OCI-LY7 (cell line): ENCODE data around the gene ROBO2. TPM values are rescaled to one million over a fixed set of nuclear protein-coding genes. Genes with fewer than 3 reads are reported as not detected.

Experiments
- BruUV-seq: library from RNA; stranded (reverse); fragments of 400-500 nt; replicated peaks from 2 replicates; lab custom pipeline; 2021; lab: Mats Ljungman, UMichigan
- CTCF ChIA-PET: fragments of 300-600 bp; sonication (Branson Sonifier 250); formaldehyde crosslinking; loops from one replicate; lab custom pipeline; 2022; ENCODE audit warnings: antibody characterized with exemption; ENCODE audit not compliant: unreplicated experiment; lab: Charles Lee
- POLR2A ChIA-PET: fragments of 300-600 bp; sonication (Branson Sonifier 250); formaldehyde crosslinking; loops from one replicate; lab custom pipeline; 2022; ENCODE audit warnings: antibody characterized with exemption; lab: Charles Lee
- DNase-seq: peaks from one replicate; pipeline ENCODE4 v3.0.0-alpha.2; 2015; ENCODE audit warnings: low spot score
- H2AFZ ChIP-seq: fragments of 200-600 bp; sonication (generic), shearing (Covaris generic); 2 replicates; pipeline ENCODE4 v1.6.1; 2014; ENCODE audit warnings: mild to moderate bottlenecking, antibody characterized with exemption, low read length, moderate library complexity
- H3K27ac ChIP-seq: fragments of 200-600 bp; sonication (generic); 2 replicates; pipeline ENCODE4 v1.5.1; 2014; ENCODE audit warnings: mixed run types, low read depth, mild to moderate bottlenecking, moderate library complexity, low read length, inconsistent platforms; ENCODE audit not compliant: poor library complexity, severe bottlenecking
- H3K36me3 ChIP-seq: fragments of 200-600 bp; sonication (generic); 2 replicates; pipeline ENCODE4 v1.6.1; 2014; ENCODE audit warnings: mild to moderate bottlenecking, antibody characterized with exemption, low read length, moderate library complexity, mixed read lengths; ENCODE audit not compliant: insufficient read depth
- H3K4me1 ChIP-seq: fragments of 200-600 bp; sonication (generic); 2 replicates; pipeline ENCODE4 v1.5.1; 2014; ENCODE audit warnings: mild to moderate bottlenecking, low read length; ENCODE audit not compliant: insufficient read depth, poor library complexity, severe bottlenecking
- H3K4me2 ChIP-seq: fragments of 200-600 bp; sonication (generic); 2 replicates; pipeline ENCODE4 v1.6.1; 2014; ENCODE audit warnings: mild to moderate bottlenecking, low read length
- H3K4me3 ChIP-seq: fragments of 200-600 bp; sonication (generic); 2 replicates; pipeline ENCODE4 v1.5.1; 2014; ENCODE audit warnings: mild to moderate bottlenecking, low read depth, low read length; ENCODE audit not compliant: poor library complexity, severe bottlenecking
- H3K79me2 ChIP-seq: fragments of 200-600 bp; sonication (generic); 2 replicates; pipeline ENCODE4 v1.6.1; 2016; ENCODE audit warnings: low read depth, mild to moderate bottlenecking, low read length, moderate library complexity, mixed read lengths; ENCODE audit not compliant: insufficient read depth
- H3K9me2 ChIP-seq: fragments of 200-600 bp; sonication (generic); 2 replicates; pipeline ENCODE4 v1.6.1; 2016; ENCODE audit warnings: mild to moderate bottlenecking, low read length, mixed read lengths; ENCODE audit not compliant: insufficient read depth
- H3K9me3 ChIP-seq: fragments of 200-600 bp; sonication (generic); 2 replicates; pipeline ENCODE4 v1.6.1; 2014; ENCODE audit warnings: mild to moderate bottlenecking, mixed run types, low read length, mixed read lengths
- H4K20me1 ChIP-seq: fragments of 200-600 bp; sonication (generic); 2 replicates; pipeline ENCODE4 v1.6.1; 2014; ENCODE audit warnings: mild to moderate bottlenecking, antibody characterized with exemption, low read length, moderate library complexity, mixed read lengths; ENCODE audit not compliant: insufficient read depth
- EZH2phosphoT487 ChIP-seq: fragments of 200-600 bp; sonication (generic); IDR thresholded peaks from 2 replicates; pipeline ENCODE4 v1.6.1; 2018; ENCODE audit warnings: low read depth, borderline replicate concordance, mild to moderate bottlenecking, mixed run types, antibody characterized with exemption, low read length, moderate library complexity, mixed read lengths
- intact Hi-C: fragments of 100-400 bp; cut with micrococcal nuclease; formaldehyde crosslinking; loops from one replicate; pipeline ENCODE4 v1.10.0; 2022; ENCODE audit not compliant: unreplicated experiment
- total RNA-seq, 2 experiments: library from RNA; depleted of rRNA in 1 of 2; stranded (reverse); fragments of >200 nt in 1 of 2; shearing (Covaris generic) in 1 of 2; gene quantifications; 2 replicates each; pipeline ENCODE4 v1.2.3, GENCODE V29; 2014 to 2022
- TF ChIP-seq, protein P1 (sequence below): fragments of 200-600 bp; sonication (generic); conservative IDR thresholded peaks from 2 replicates; pipeline ENCODE4 v1.5.1; 2014; ENCODE audit warnings: mild to moderate bottlenecking, antibody characterized with exemption, low read length, moderate library complexity, mixed read lengths

ROBO2 gene
- total RNA-seq, 2 experiments from 2014 or later = 0.06 to 4.8 TPM

DNA sequence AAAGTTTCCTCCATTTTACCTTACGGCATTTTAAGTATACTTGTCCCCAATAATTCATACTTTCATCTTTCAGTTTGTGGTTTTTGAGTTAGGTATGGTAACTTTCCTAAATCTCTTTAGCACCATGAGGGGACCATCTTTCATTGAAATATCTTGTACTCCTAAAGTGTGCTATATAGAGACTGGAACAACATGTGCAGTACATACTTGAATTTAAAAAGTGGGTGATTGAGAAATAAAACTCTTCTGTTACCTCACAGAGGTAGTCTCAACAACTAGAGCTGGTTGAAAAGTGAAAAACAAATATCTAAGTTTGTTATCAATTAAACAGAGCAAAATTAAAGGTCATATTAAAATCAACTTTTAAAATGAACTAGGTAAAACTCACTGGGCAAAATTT lies 423.1 kb downstream of the ROBO2 start:
- Histone ChIP-seq H3K36me3 (no peaks in the 10 kb centered on the region), H3K4me2 (no peak overlapping the region), H3K9me3 (no peaks in the 10 kb centered on the region), H3K27ac (no peak overlapping the region), H3K79me2 (no peaks in the 10 kb centered on the region), H2AFZ (no peak overlapping the region), H3K9me2 (no peaks in the 10 kb centered on the region), H3K4me3 (no peak overlapping the region), H4K20me1 (no peaks in the 10 kb centered on the region), H3K4me1 (no peaks in the 10 kb centered on the region)
- intact Hi-C loops = no loop called here
- TF ChIP-seq EZH2phosphoT487 = no peak
- TF ChIP-seq, protein P1, sequence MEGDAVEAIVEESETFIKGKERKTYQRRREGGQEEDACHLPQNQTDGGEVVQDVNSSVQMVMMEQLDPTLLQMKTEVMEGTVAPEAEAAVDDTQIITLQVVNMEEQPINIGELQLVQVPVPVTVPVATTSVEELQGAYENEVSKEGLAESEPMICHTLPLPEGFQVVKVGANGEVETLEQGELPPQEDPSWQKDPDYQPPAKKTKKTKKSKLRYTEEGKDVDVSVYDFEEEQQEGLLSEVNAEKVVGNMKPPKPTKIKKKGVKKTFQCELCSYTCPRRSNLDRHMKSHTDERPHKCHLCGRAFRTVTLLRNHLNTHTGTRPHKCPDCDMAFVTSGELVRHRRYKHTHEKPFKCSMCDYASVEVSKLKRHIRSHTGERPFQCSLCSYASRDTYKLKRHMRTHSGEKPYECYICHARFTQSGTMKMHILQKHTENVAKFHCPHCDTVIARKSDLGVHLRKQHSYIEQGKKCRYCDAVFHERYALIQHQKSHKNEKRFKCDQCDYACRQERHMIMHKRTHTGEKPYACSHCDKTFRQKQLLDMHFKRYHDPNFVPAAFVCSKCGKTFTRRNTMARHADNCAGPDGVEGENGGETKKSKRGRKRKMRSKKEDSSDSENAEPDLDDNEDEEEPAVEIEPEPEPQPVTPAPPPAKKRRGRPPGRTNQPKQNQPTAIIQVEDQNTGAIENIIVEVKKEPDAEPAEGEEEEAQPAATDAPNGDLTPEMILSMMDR = no peak
- BruUV-seq = no TSS peak
- ChIA-PET CTCF (no interaction called here), POLR2A (no interaction called here)
- DNase-seq = no peak

DNA sequence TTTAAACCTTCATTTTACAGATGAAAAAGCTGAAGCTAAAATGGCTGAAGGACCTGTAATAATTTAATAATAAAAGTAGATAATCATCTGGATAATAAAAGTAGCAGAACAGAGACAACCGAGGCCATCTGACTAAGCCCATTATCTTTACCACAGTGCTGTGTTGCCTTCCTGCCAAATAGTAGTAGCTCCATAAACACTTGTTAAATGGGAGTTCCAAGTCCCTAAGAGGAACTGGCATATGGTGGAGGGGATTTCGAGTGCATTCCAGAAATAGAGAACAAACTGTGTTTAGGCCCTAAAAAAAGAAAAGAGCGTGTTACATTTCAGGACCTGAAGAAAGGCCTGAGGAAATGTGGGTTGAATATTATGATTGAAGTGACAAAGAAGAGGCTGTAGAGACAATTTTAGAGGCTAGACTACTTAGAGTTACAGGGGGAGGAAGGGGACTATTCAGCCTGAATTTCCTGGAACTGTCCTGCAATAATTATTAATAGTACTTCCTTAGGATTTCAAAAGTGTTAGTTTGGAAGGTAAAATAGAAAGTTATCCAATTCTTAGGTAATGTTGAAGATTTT lies 424.3 kb downstream of the ROBO2 start:
- ChIA-PET CTCF (no interaction called here), POLR2A (no interaction called here)
- no TSS peak for BruUV-seq
- H3K9me3 ChIP-seq = no peaks in the 10 kb centered on the region
- H2AFZ ChIP-seq = no peak overlapping the region
- H3K9me2 ChIP-seq = no peaks in the 10 kb centered on the region
- TF ChIP-seq EZH2phosphoT487 = no peak
- TF ChIP-seq, protein P1 = no peak
- no peak overlapping the region for H3K4me2 ChIP-seq
- intact Hi-C loops = no loop called here
- H3K79me2 ChIP-seq = no peaks in the 10 kb centered on the region
- no peak overlapping the region for H3K4me3 ChIP-seq
- no peaks in the 10 kb centered on the region for H3K36me3 ChIP-seq
- no peak overlapping the region for H3K27ac ChIP-seq
- DNase-seq = no peak
- H4K20me1 ChIP-seq = no peaks in the 10 kb centered on the region
- H3K4me1 ChIP-seq = no peaks in the 10 kb centered on the region

DNA sequence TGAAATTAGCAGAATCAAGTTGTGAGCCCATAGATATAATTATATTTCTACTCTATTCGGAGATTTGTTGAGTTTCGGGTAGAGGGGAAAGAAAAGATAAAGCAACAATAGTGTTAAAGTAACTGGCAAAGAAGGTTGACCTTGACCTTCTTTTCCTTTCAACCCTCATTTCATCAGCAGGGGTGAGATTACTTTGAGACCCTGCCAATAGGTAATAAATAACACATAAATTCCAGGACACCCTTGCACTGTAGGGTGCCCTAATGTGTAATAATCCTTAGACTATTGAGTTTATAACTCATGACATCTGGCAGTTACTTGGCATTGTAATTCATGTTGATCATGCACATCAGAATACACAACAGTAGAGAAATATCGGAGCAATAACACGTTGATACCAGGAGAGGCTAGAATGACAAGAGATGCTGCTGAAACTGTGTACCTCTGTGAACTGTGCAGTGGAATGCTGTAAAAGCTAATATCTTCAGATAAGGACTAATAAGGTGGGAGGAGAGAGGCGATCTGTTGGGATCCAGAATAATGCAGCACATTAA lies 426.7 kb downstream of the ROBO2 start:
- no peaks in the 10 kb centered on the region for H3K79me2 ChIP-seq
- H3K4me3 ChIP-seq = no peak overlapping the region
- H3K27ac ChIP-seq = no peak overlapping the region
- DNase-seq = no peak
- H3K36me3 ChIP-seq = no peaks in the 10 kb centered on the region
- H3K4me1 ChIP-seq = no peaks in the 10 kb centered on the region
- POLR2A ChIA-PET = no interaction called here
- intact Hi-C loops = no loop called here
- TF ChIP-seq, protein P1 = no peak
- no peak for TF ChIP-seq EZH2phosphoT487
- CTCF ChIA-PET = no interaction called here
- no peaks in the 10 kb centered on the region for H4K20me1 ChIP-seq
- H3K4me2 ChIP-seq = no peak overlapping the region
- no TSS peak for BruUV-seq
- H3K9me2 ChIP-seq = no peaks in the 10 kb centered on the region
- H3K9me3 ChIP-seq = no peaks in the 10 kb centered on the region
- H2AFZ ChIP-seq = no peak overlapping the region
